Measurements from ENCODE around the gene ELMO1.

DNA sequence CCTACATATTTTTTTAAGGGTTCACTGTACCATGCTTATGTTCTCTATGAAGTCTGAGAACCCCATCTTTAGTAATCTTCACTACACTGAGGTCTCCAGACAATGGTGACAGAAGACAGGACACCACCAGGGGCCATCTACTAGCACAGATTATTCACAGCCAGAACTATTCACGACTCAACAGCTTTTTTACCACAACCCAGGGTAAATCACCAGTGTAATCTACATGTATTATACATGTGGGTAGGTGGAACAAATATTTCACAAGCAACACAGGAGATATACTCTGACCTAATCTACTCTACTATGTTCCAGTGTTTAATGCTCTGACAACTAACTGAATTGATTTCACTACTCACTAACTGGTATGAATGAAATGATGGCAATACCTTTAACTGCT lies 136.1 kb downstream of the ELMO1 start:
- TF ChIP-seq FOXA1 (IDR thresholded peaks at IDR 0.05) = no peak
- no peak for TF ChIP-seq FOXM1 (IDR thresholded peaks at IDR 0.05; ENCODE audit: borderline replicate concordance)
- TF ChIP-seq PKNOX1 (IDR thresholded peaks at IDR 0.05) = no peak
- TF ChIP-seq NFRKB (IDR thresholded peaks at IDR 0.05) = no peak
- no peak for TF ChIP-seq FOXK2 (IDR thresholded peaks at IDR 0.05)
- no peak for TF ChIP-seq SP1 (IDR thresholded peaks at IDR 0.05)
- TF ChIP-seq ELF4 (IDR thresholded peaks at IDR 0.05) = no peak
- TF ChIP-seq TARDBP (IDR thresholded peaks at IDR 0.05) = no peak
- TF ChIP-seq L3MBTL2 (conservative IDR thresholded peaks at IDR 0.05) = no peak
- TF ChIP-seq BHLHE40 (IDR thresholded peaks at IDR 0.05; ENCODE audit: borderline replicate concordance) = no peak
- TF ChIP-seq SUZ12 (IDR thresholded peaks at IDR 0.05) = no peak
- no peak for TF ChIP-seq ZNF384 (IDR thresholded peaks at IDR 0.05)
- no peak for TF ChIP-seq HDGF (IDR thresholded peaks at IDR 0.05; ENCODE audit: borderline replicate concordance)
